Lung (tissue), 12 donors: ENCODE results near the gene YARS1. TPM values are rescaled to one million over a fixed set of nuclear protein-coding genes. Genes with fewer than 3 reads are reported as not detected.

Experiments used
- ATAC-seq: fragments of 200-7000 bp; cut with Tn5 transposase; one replicate; pipeline ENCODE4 v1.9.1; 2020; ENCODE audit warnings: moderate number of reproducible peaks; ENCODE audit not compliant: insufficient read depth, low FRiP score
- DNase-seq, 3 donors: peaks; one replicate each; pipeline ENCODE4 v3.0.0-alpha.2; 2013 to 2017
- H3K27ac ChIP-seq, 2 donors: one replicate each; pipeline ENCODE4 v1.5.1; 2013; ENCODE audit warnings: mild to moderate bottlenecking in 2 of 2, moderate library complexity in 2 of 2, control low read depth in 1 of 2, inconsistent platforms in 1 of 2, low read depth in 1 of 2, low read length in 1 of 2
- H3K27me3 ChIP-seq, 3 donors: one replicate each; pipeline ENCODE4 v1.5.1; 2013; ENCODE audit warnings: low read length in 2 of 3; ENCODE audit not compliant: control insufficient read depth in 3 of 3, insufficient read depth in 3 of 3
- H3K36me3 ChIP-seq, 4 donors: one replicate each; pipeline ENCODE4 v1.5.1; 2013; ENCODE audit warnings: low read length in 4 of 4, mild to moderate bottlenecking in 1 of 4, moderate library complexity in 1 of 4; ENCODE audit not compliant: control insufficient read depth in 4 of 4, insufficient read depth in 4 of 4
- H3K4me1 ChIP-seq, 5 donors: one replicate each; pipeline ENCODE4 v1.5.1; 2013; ENCODE audit warnings: low read length in 5 of 5, mild to moderate bottlenecking in 2 of 5, moderate library complexity in 1 of 5; ENCODE audit not compliant: control insufficient read depth in 5 of 5, insufficient read depth in 5 of 5
- H3K4me3 ChIP-seq: one replicate; pipeline ENCODE4 v1.5.1; 2013; ENCODE audit warnings: mild to moderate bottlenecking, control low read depth, moderate library complexity
- H3K9ac ChIP-seq, 2 donors: one replicate each; pipeline ENCODE4 v1.5.1; 2013; ENCODE audit warnings: low read length in 2 of 2, control low read depth in 1 of 2; ENCODE audit not compliant: insufficient read depth in 1 of 2
- H3K9me3 ChIP-seq, 4 donors: one replicate each; pipeline ENCODE4 v1.5.1; 2013; ENCODE audit warnings: low read length in 3 of 4, mild to moderate bottlenecking in 1 of 4, moderate library complexity in 1 of 4; ENCODE audit not compliant: control insufficient read depth in 4 of 4, insufficient read depth in 3 of 4
- WGBS, 2 donors: extraction: QIAGEN DNeasy Blood & Tissue Kit; methylation state at CpG; one replicate each; pipeline ENCODE4 v1.1.7; 2013; 5-methylcytosine and 5-hydroxymethylcytosine counted together
- polyA plus RNA-seq, 2 donors: library from polyadenylated mRNA; stranded (reverse); fragments of 200-250 nt; gene quantifications; one replicate each; pipeline ENCODE4 v1.2.1, GENCODE V29; 2013
- total RNA-seq, 2 donors: library from RNA; depleted of rRNA in 1 of 2; stranded (reverse); fragments of >200 nt in 1 of 2; gene quantifications; one replicate each; pipeline ENCODE4 v1.2.1, GENCODE V29; 2014 to 2021
- TF ChIP-seq, protein P1 (sequence below): IDR thresholded peaks from 2 replicates; pipeline ENCODE4 v1.5.1; 2012; ENCODE audit warnings: mild to moderate bottlenecking; ENCODE audit errors: control extremely low read depth, extremely low read depth
- donor health status: control.
- donor health status: control.
- donor health status: Bipolar disorder and iron deficiency.
- donor health status: healthy.
- donor health status: DM: yes; HTN: yes; CAD: no.

The YARS1 gene
- total and polyA plus RNA-seq, 4 donors = 61.2 to 151 (median 77.8) TPM

DNA sequence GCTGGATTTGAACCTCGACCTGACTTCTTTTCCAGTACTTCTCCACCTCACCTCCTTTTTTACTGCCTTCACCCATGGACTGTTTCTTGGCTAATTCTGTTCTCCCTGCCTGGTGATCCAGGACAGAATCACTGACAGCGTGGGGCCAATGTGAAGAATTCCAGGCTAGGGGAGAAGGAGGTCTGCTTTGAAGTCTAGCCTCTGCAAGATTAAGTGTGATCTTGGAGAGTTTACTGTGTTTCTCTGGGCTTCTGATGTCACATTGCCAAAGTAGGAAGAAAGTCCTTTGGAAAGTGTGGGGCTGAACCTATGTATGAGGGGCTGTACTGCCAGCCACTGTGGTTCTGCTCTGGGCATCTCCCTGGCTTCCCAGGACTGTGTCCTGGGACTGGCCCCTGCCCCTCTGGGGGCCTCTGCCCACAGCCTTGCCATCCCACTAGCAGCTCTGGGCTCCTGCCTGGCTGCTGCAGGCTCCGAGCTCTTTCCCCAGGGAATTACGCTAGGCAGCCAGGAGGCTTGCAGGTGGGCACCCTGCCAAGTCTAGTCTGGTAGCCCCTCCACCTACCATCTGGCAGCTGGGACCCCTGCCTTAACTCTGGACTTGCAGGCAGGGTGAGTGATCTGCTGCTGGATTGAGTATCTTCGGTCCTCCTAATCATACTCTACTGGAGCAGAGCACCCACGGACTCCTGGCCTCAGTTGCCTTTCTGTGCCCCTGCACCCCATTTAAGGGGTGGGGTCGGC lies 52.2 kb downstream of the YARS1 start:
- 75 to 82% methylated on average over 7 of the region's 7 CpGs for WGBS, 2 donors
- TF ChIP-seq, protein P1, sequence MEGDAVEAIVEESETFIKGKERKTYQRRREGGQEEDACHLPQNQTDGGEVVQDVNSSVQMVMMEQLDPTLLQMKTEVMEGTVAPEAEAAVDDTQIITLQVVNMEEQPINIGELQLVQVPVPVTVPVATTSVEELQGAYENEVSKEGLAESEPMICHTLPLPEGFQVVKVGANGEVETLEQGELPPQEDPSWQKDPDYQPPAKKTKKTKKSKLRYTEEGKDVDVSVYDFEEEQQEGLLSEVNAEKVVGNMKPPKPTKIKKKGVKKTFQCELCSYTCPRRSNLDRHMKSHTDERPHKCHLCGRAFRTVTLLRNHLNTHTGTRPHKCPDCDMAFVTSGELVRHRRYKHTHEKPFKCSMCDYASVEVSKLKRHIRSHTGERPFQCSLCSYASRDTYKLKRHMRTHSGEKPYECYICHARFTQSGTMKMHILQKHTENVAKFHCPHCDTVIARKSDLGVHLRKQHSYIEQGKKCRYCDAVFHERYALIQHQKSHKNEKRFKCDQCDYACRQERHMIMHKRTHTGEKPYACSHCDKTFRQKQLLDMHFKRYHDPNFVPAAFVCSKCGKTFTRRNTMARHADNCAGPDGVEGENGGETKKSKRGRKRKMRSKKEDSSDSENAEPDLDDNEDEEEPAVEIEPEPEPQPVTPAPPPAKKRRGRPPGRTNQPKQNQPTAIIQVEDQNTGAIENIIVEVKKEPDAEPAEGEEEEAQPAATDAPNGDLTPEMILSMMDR = no peak
- no peak overlapping the region for H3K4me3 ChIP-seq
- peak in 1 of 3 donors; percentile 48 for DNase-seq
- ATAC-seq = no peak
- no peaks in the 10 kb centered on the region for H3K9me3 ChIP-seq
- peaks cover 0 to 57% (median 33%) of the 10 kb centered on the region in 5 donors for H3K4me1 ChIP-seq
- H3K36me3 ChIP-seq = peaks cover 0 to 7% (median under 1%) of the 10 kb centered on the region in 4 donors
- H3K27ac ChIP-seq = no peak overlapping the region
- no peak overlapping the region for H3K9ac ChIP-seq
- no peaks in the 10 kb centered on the region for H3K27me3 ChIP-seq

DNA sequence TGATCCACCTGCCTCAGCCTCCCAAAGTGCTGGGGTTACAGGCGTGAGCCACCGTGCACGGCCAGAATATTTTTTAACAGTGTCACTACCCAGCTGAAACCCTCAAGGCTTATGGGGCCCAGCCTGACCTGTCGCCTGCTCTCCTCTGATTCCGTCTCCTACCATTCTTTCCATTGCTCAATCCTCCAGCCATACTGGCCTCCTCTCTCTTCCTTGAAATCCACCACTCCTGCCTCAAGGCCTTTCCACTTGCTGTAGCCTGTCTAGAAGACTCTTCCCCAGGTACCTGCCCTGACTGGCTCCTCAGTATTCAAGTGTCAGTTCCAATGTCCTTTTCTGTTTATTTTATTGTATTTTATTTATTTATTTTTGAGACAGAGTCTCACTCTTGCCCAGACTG lies 53.9 kb downstream of the YARS1 start:
- DNase-seq (no peak), ATAC-seq (no peak)
- Histone ChIP-seq H3K27me3 (no peaks in the 10 kb centered on the region), H3K4me3 (no peak overlapping the region), H3K9ac (no peak overlapping the region), H3K9me3 (no peaks in the 10 kb centered on the region), H3K36me3 (peaks cover 0 to 4% (median 0%) of the 10 kb centered on the region in 4 donors), H3K27ac (peak overlapping the region in 1 of 2 donors; percentile 34), H3K4me1 (peaks cover 0 to 57% (median 33%) of the 10 kb centered on the region in 5 donors)
- WGBS, 2 donors = 93 to 95% methylated on average over 5 of the region's 5 CpGs
- TF ChIP-seq, protein P1 = no peak

DNA sequence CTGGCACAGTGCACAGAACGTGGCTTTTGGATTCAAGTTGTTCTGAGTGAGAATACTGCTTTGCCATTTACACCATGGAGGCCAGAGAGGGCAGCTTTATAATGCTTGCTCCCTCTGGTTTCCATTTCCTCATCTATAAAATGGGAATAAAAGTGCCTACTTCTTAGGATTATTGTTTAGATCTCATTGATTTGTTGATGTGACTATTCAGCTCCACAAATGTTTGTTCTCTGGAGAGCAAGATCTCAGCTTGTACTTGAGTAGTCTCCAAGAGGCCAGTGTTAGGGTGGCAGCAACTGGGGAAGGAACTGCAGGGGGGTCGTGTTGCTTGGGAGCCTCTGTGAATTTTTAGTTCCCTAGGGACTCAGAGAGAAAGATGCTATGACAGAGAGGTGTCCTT lies 55.2 kb downstream of the YARS1 start:
- no peaks in the 10 kb centered on the region for H3K9me3 ChIP-seq
- H3K36me3 ChIP-seq = peaks cover 0 to 2% (median 0%) of the 10 kb centered on the region in 4 donors
- DNase-seq (no peak), ATAC-seq (no peak)
- WGBS, 2 donors = 38 to 45% methylated on average over 2 of the region's 2 CpGs
- TF ChIP-seq, protein P1 = no peak
- H3K27ac ChIP-seq = peak overlapping the region in 1 of 2 donors; percentile 85
- no peak overlapping the region for H3K9ac ChIP-seq
- no peak overlapping the region for H3K4me3 ChIP-seq
- no peaks in the 10 kb centered on the region for H3K27me3 ChIP-seq
- H3K4me1 ChIP-seq = peaks cover 0 to 48% (median 27%) of the 10 kb centered on the region in 5 donors
